ACC112 (cell line): ENCODE measurements around the gene KIZ.

Source experiments
- H2AFZ ChIP-seq: fragments of 200-600 bp; sonication (generic); one replicate; pipeline ENCODE4 v1.6.0; 2017; ENCODE audit warnings: antibody characterized with exemption, low read length; ENCODE audit not compliant: unreplicated experiment
- H3K27ac ChIP-seq: fragments of 200-600 bp; sonication (generic); 2 replicates; pipeline ENCODE4 v1.5.1; 2014; ENCODE audit warnings: low read depth, mild to moderate bottlenecking, antibody characterized with exemption, low read length, moderate library complexity
- H3K27me3 ChIP-seq: fragments of 200-600 bp; sonication (generic); 2 replicates; pipeline ENCODE4 v1.6.1; 2014; ENCODE audit warnings: mild to moderate bottlenecking, antibody characterized with exemption, low read length, moderate library complexity, mixed read lengths; ENCODE audit not compliant: insufficient read depth
- H3K36me3 ChIP-seq: fragments of 200-600 bp; sonication (generic); 2 replicates; pipeline ENCODE4 v1.6.1; 2016; ENCODE audit warnings: mild to moderate bottlenecking, antibody characterized with exemption, low read length, moderate library complexity, mixed read lengths; ENCODE audit not compliant: insufficient read depth
- H3K4me1 ChIP-seq: fragments of 200-600 bp; sonication (generic); one replicate; pipeline ENCODE4 v1.6.1; 2016; ENCODE audit warnings: low read length, mixed read lengths; ENCODE audit not compliant: insufficient read depth, unreplicated experiment, control insufficient read depth
- H3K4me3 ChIP-seq: fragments of 200-600 bp; sonication (generic); 2 replicates; pipeline ENCODE4 v1.5.1; 2014; ENCODE audit warnings: mild to moderate bottlenecking, low read depth, low read length
- H3K79me2 ChIP-seq: fragments of 200-600 bp; sonication (generic); one replicate; pipeline ENCODE4 v1.6.0; 2016; ENCODE audit warnings: low read length; ENCODE audit not compliant: control insufficient read depth, unreplicated experiment, insufficient read depth

KIZ gene

GRCh38 chr20:21105429-21106170, 20.3 kb upstream of the KIZ start:
- Histone ChIP-seq H3K36me3 (no peaks in the 10 kb centered on the region), H3K27ac (no peak overlapping the region), H3K4me3 (no peak overlapping the region), H3K4me1 (no peaks in the 10 kb centered on the region), H3K79me2 (no peaks in the 10 kb centered on the region), H3K27me3 (peaks cover 96% of the 10 kb centered on the region), H2AFZ (no peak overlapping the region)

- H3K4me3 ChIP-seq, result no peak within 1 kb of the TSS
- no peaks in the 10 kb centered on the region for H3K79me2 ChIP-seq
- H3K36me3 ChIP-seq, result no peaks in the 10 kb centered on the region
- H3K27me3 ChIP-seq, result peaks cover 96% of the 10 kb centered on the region
- no peak within 1 kb of the TSS for H3K27ac ChIP-seq
- H3K4me1 ChIP-seq, result no peaks in the 10 kb centered on the region
- no peak within 1 kb of the TSS for H2AFZ ChIP-seq
These were observed 19.5 kb upstream of the KIZ start, which contains the start of gene LINC00237 for GRCh38 chr20:21106171-21107017. Gene LINC00237, minus strand, starts transcription at chr20:21106358.

GRCh38 chr20:21109144-21109543, 16.7 kb upstream of the KIZ start:
- Histone ChIP-seq H3K4me3 (no peak overlapping the region), H2AFZ (no peak overlapping the region), H3K79me2 (no peaks in the 10 kb centered on the region), H3K27me3 (peaks cover 94% of the 10 kb centered on the region), H3K27ac (no peak overlapping the region), H3K36me3 (no peaks in the 10 kb centered on the region), H3K4me1 (no peaks in the 10 kb centered on the region)

GRCh38 chr20:21110811-21111210, 15.1 kb upstream of the KIZ start:
- H3K36me3 ChIP-seq, result no peaks in the 10 kb centered on the region
- peaks cover 93% of the 10 kb centered on the region for H3K27me3 ChIP-seq
- no peak overlapping the region for H3K27ac ChIP-seq
- H2AFZ ChIP-seq, result no peak overlapping the region
- no peaks in the 10 kb centered on the region for H3K4me1 ChIP-seq
- H3K79me2 ChIP-seq, result no peaks in the 10 kb centered on the region
- no peak overlapping the region for H3K4me3 ChIP-seq

GRCh38 chr20:21111416-21111815, 14.5 kb upstream of the KIZ start:
- H3K27ac ChIP-seq, result no peak overlapping the region
- no peaks in the 10 kb centered on the region for H3K36me3 ChIP-seq
- peaks cover 93% of the 10 kb centered on the region for H3K27me3 ChIP-seq
- H3K4me3 ChIP-seq, result no peak overlapping the region
- H2AFZ ChIP-seq, result no peak overlapping the region
- H3K79me2 ChIP-seq, result no peaks in the 10 kb centered on the region
- no peaks in the 10 kb centered on the region for H3K4me1 ChIP-seq

GRCh38 chr20:21113697-21114096, 12.2 kb upstream of the KIZ start:
- Histone ChIP-seq H3K27ac (no peak overlapping the region), H3K4me3 (no peak overlapping the region), H3K36me3 (no peaks in the 10 kb centered on the region), H3K4me1 (no peaks in the 10 kb centered on the region), H2AFZ (no peak overlapping the region), H3K79me2 (no peaks in the 10 kb centered on the region), H3K27me3 (peaks cover 91% of the 10 kb centered on the region)

- Histone ChIP-seq H3K4me1 (no peaks in the 10 kb centered on the region), H3K36me3 (no peaks in the 10 kb centered on the region), H3K4me3 (no peak overlapping the region), H2AFZ (no peak overlapping the region), H3K27me3 (peaks cover 92% of the 10 kb centered on the region), H3K79me2 (no peaks in the 10 kb centered on the region), H3K27ac (no peak overlapping the region)
These were observed 11.3 kb upstream of the KIZ start for GRCh38 chr20:21114584-21114983.

- H3K4me1 ChIP-seq, result no peaks in the 10 kb centered on the region
- no peak overlapping the region for H2AFZ ChIP-seq
- H3K79me2 ChIP-seq, result no peaks in the 10 kb centered on the region
- peaks cover 63% of the 10 kb centered on the region for H3K27me3 ChIP-seq
- H3K36me3 ChIP-seq, result no peaks in the 10 kb centered on the region
- no peak overlapping the region for H3K27ac ChIP-seq
- no peak overlapping the region for H3K4me3 ChIP-seq
These were observed 8.4 kb upstream of the KIZ start for GRCh38 chr20:21117521-21117920.

GRCh38 chr20:21118138-21118537, 7.7 kb upstream of the KIZ start:
- H3K79me2 ChIP-seq, result no peaks in the 10 kb centered on the region
- H3K4me3 ChIP-seq, result no peak overlapping the region
- H2AFZ ChIP-seq, result no peak overlapping the region
- H3K27ac ChIP-seq, result no peak overlapping the region
- H3K4me1 ChIP-seq, result no peaks in the 10 kb centered on the region
- peaks cover 59% of the 10 kb centered on the region for H3K27me3 ChIP-seq
- no peaks in the 10 kb centered on the region for H3K36me3 ChIP-seq

- no peaks in the 10 kb centered on the region for H3K79me2 ChIP-seq
- no peak overlapping the region for H2AFZ ChIP-seq
- H3K27me3 ChIP-seq, result peaks cover 53% of the 10 kb centered on the region
- no peak overlapping the region for H3K4me3 ChIP-seq
- no peak overlapping the region for H3K27ac ChIP-seq
- no peaks in the 10 kb centered on the region for H3K36me3 ChIP-seq
- H3K4me1 ChIP-seq, result no peaks in the 10 kb centered on the region
These were observed 7.1 kb upstream of the KIZ start for GRCh38 chr20:21118782-21119181.

GRCh38 chr20:21124190-21124589, 1.7 kb upstream of the KIZ start:
- Histone ChIP-seq H3K79me2 (no peaks in the 10 kb centered on the region), H3K27me3 (peaks cover 1% of the 10 kb centered on the region), H3K36me3 (no peaks in the 10 kb centered on the region), H3K4me1 (no peaks in the 10 kb centered on the region), H3K4me3 (no peak overlapping the region), H2AFZ (no peak overlapping the region), H3K27ac (no peak overlapping the region)
